SK-N-SH (cell line): ENCODE measurements around the gene NKX6-2.
A peak's percentile ranks its signal among the peaks of the same experiment; 100 is the strongest.

Source experiments
- CTCF ChIP-seq: fragments of 200-600 bp; sonication (generic); IDR thresholded peaks from 2 replicates; pipeline ENCODE4 v1.6.1; 2017; ENCODE audit warnings: antibody characterized with exemption, mild to moderate bottlenecking, moderate library complexity
- EZH2phosphoT487 ChIP-seq: fragments of 200-600 bp; sonication (generic); IDR thresholded peaks from 2 replicates; pipeline ENCODE4 v1.6.1; 2017; ENCODE audit warnings: low read depth, mixed run types, mild to moderate bottlenecking, antibody characterized with exemption, moderate library complexity, borderline replicate concordance
- GABPA ChIP-seq: IDR thresholded peaks from 2 replicates; pipeline ENCODE4 v1.4.0; 2012; ENCODE audit warnings: low read depth, mild to moderate bottlenecking
- MAX ChIP-seq: IDR thresholded peaks from 2 replicates; pipeline ENCODE4 v1.4.0; 2012; ENCODE audit warnings: low read depth
- POLR2AphosphoS5 ChIP-seq: IDR thresholded peaks from 2 replicates; pipeline ENCODE4 v1.6.1; 2012; ENCODE audit warnings: low read depth, low read length
- RAD21 ChIP-seq: IDR thresholded peaks from 2 replicates; pipeline ENCODE4 v1.6.1; 2012; ENCODE audit warnings: mild to moderate bottlenecking, low read length
- RXRA ChIP-seq: IDR thresholded peaks from 2 replicates; pipeline ENCODE4 v1.4.0; 2012; ENCODE audit warnings: low read depth, mild to moderate bottlenecking, borderline replicate concordance
- SIN3A ChIP-seq: IDR thresholded peaks from 2 replicates; pipeline ENCODE4 v1.6.1; 2012; ENCODE audit warnings: low read depth, mild to moderate bottlenecking, low read length, moderate library complexity, borderline replicate concordance
- TAF1 ChIP-seq: IDR thresholded peaks from 2 replicates; pipeline ENCODE4 v1.6.1; 2012; ENCODE audit warnings: low read depth, mild to moderate bottlenecking, low read length, moderate library complexity, borderline replicate concordance
- TF ChIP-seq, protein P1 (sequence below): IDR thresholded peaks from 2 replicates; pipeline ENCODE4; 2012

- no peak for TF ChIP-seq CTCF
- no peak for TF ChIP-seq RXRA
- TF ChIP-seq SIN3A, result no peak
- no peak for TF ChIP-seq TAF1
- TF ChIP-seq RAD21, result peak; percentile 46
- no peak for TF ChIP-seq EZH2phosphoT487
- TF ChIP-seq GABPA, result no peak
- no peak for TF ChIP-seq POLR2AphosphoS5
- no peak for TF ChIP-seq MAX
- TF ChIP-seq, protein P1, sequence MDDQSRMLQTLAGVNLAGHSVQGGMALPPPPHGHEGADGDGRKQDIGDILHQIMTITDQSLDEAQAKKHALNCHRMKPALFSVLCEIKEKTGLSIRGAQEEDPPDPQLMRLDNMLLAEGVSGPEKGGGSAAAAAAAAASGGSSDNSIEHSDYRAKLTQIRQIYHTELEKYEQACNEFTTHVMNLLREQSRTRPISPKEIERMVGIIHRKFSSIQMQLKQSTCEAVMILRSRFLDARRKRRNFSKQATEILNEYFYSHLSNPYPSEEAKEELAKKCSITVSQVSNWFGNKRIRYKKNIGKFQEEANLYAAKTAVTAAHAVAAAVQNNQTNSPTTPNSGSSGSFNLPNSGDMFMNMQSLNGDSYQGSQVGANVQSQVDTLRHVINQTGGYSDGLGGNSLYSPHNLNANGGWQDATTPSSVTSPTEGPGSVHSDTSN, result no peak
Measured at GRCh38 chr10:132735341-132735775, 50.6 kb downstream of the NKX6-2 start.
